Tibial nerve (tissue), 4 donors: ENCODE results near the gene DNAJB9. TPM values are rescaled to one million over a fixed set of nuclear protein-coding genes. Genes with fewer than 3 reads are reported as not detected.

Experiments
- DNase-seq, 2 donors: peaks; one replicate each; pipeline ENCODE4 v3.0.0-alpha.2; 2019; ENCODE audit warnings: low spot score in 2 of 2
- H3K27ac ChIP-seq, 4 donors: fragments of 200-600 bp; sonication (generic) in 3 of 4; one replicate each; pipeline ENCODE4 v1.5.1; 2017 to 2019; ENCODE audit warnings: mild to moderate bottlenecking in 1 of 4
- H3K27me3 ChIP-seq, 2 donors: fragments of 200-600 bp; sonication (generic) in 1 of 2; one replicate each; pipeline versions ENCODE4 v1.5.1 to v1.6.0; 2017 to 2019
- H3K36me3 ChIP-seq, 3 donors: fragments of 200-600 bp; sonication (generic); one replicate each; pipeline ENCODE4 v1.5.1; 2018 to 2019
- H3K4me1 ChIP-seq, 4 donors: fragments of 200-600 bp; sonication (generic) in 3 of 4; one replicate each; pipeline ENCODE4 v1.5.1; 2017 to 2019
- H3K4me3 ChIP-seq, 4 donors: fragments of 200-600 bp; sonication (generic) in 3 of 4; one replicate each; pipeline ENCODE4 v1.5.1; 2017 to 2019; ENCODE audit warnings: mild to moderate bottlenecking in 1 of 4, moderate library complexity in 1 of 4
- H3K9me3 ChIP-seq, 4 donors: fragments of 200-600 bp; sonication (generic) in 3 of 4; one replicate each; pipeline ENCODE4 v1.5.1; 2017 to 2019
- EP300 ChIP-seq, 2 donors: sonication (generic); formaldehyde crosslinking; IDR thresholded peaks; one replicate each; pipeline ENCODE4 v1.6.1; 2017; ENCODE audit warnings: antibody characterized with exemption in 2 of 2, mild to moderate bottlenecking in 1 of 2
- POLR2A ChIP-seq, 2 donors: fragments of 450-650 bp; IDR thresholded peaks; one replicate each; pipeline ENCODE4 v1.6.1; 2017; ENCODE audit warnings: antibody characterized with exemption in 2 of 2, mild to moderate bottlenecking in 2 of 2, moderate library complexity in 2 of 2
- WGBS, 2 donors: methylation state at CpG; one replicate each; pipeline ENCODE4 v1.1.5; 2018; 5-methylcytosine and 5-hydroxymethylcytosine counted together
- total RNA-seq, 4 donors: library from RNA; depleted of rRNA; stranded (reverse); fragments of >200 nt; gene quantifications; one replicate each; pipeline ENCODE4 v1.1.0, GENCODE V29; 2016
- TF ChIP-seq, protein P1 (sequence below), 5 experiments: fragments of 200-600 bp in 3 of 5; fragments of 450-650 bp in 2 of 5; sonication (generic) in 3 of 5; IDR thresholded peaks; one replicate each; pipeline ENCODE4 v1.5.1; 2016 to 2019; ENCODE audit warnings: antibody characterized with exemption in 5 of 5, mild to moderate bottlenecking in 3 of 5, moderate library complexity in 2 of 5

The DNAJB9 gene
- total RNA-seq, 4 donors from 2014 or later = 14.7 to 20.4 (median 16.9) TPM

- Histone ChIP-seq H3K9me3 (no peaks in the 10 kb centered on the region), H3K36me3 (no peaks in the 10 kb centered on the region), H3K4me1 (no peaks in the 10 kb centered on the region), H3K27me3 (no peaks in the 10 kb centered on the region), H3K27ac (no peak overlapping the region), H3K4me3 (no peak overlapping the region)
- 68 to 70% methylated on average over 7 of the region's 7 CpGs for WGBS, 2 donors
- TF ChIP-seq POLR2A (IDR thresholded peaks at IDR 0.05) (no peak), EP300 (IDR thresholded peaks at IDR 0.05) (no peak)
- TF ChIP-seq, protein P1, sequence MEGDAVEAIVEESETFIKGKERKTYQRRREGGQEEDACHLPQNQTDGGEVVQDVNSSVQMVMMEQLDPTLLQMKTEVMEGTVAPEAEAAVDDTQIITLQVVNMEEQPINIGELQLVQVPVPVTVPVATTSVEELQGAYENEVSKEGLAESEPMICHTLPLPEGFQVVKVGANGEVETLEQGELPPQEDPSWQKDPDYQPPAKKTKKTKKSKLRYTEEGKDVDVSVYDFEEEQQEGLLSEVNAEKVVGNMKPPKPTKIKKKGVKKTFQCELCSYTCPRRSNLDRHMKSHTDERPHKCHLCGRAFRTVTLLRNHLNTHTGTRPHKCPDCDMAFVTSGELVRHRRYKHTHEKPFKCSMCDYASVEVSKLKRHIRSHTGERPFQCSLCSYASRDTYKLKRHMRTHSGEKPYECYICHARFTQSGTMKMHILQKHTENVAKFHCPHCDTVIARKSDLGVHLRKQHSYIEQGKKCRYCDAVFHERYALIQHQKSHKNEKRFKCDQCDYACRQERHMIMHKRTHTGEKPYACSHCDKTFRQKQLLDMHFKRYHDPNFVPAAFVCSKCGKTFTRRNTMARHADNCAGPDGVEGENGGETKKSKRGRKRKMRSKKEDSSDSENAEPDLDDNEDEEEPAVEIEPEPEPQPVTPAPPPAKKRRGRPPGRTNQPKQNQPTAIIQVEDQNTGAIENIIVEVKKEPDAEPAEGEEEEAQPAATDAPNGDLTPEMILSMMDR (IDR thresholded peaks at IDR 0.05) = no peak
- DNase-seq = no peak
These were observed 36.0 kb downstream of the DNAJB9 start for GRCh38 chr7:108605559-108606201.

- Histone ChIP-seq H3K27me3 (no peaks in the 10 kb centered on the region), H3K36me3 (no peaks in the 10 kb centered on the region), H3K27ac (no peak overlapping the region), H3K4me1 (no peaks in the 10 kb centered on the region), H3K9me3 (no peaks in the 10 kb centered on the region), H3K4me3 (no peak overlapping the region)
- WGBS, 2 donors = 68% methylated on average over 2 of the region's 2 CpGs
- TF ChIP-seq POLR2A (IDR thresholded peaks at IDR 0.05) (no peak), EP300 (IDR thresholded peaks at IDR 0.05) (no peak)
- TF ChIP-seq, protein P1 (IDR thresholded peaks at IDR 0.05) = no peak
- no peak for DNase-seq
These were observed 40.0 kb downstream of the DNAJB9 start for GRCh38 chr7:108609643-108610042.

DNA sequence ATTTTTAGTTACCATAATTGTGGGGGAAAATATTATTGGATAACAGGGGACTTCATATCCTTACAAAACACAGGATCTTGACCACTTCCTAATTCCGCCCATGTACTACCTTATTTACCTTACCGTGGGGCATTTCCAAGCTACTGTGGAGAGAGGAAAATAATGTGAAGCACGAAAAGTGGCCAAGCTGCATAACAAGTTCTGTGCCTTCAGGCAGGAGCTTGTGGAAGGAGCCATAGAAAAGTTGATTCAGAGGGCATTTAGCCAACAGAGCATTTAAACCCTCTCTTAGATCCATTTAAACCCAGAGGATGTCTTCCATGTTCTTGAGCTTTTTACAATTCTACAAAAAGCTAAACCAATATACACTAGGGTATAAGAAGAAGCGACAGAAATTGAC is 41.6 kb downstream of the DNAJB9 start:
- H3K9me3 ChIP-seq = no peaks in the 10 kb centered on the region
- no peak for TF ChIP-seq POLR2A (IDR thresholded peaks at IDR 0.05)
- TF ChIP-seq EP300 (IDR thresholded peaks at IDR 0.05) = no peak
- TF ChIP-seq, protein P1 (IDR thresholded peaks at IDR 0.05) = no peak
- DNase-seq = no peak
- no peak overlapping the region for H3K4me3 ChIP-seq
- no peaks in the 10 kb centered on the region for H3K36me3 ChIP-seq
- H3K4me1 ChIP-seq = no peaks in the 10 kb centered on the region
- H3K27ac ChIP-seq = no peak overlapping the region
- H3K27me3 ChIP-seq = no peaks in the 10 kb centered on the region
- 71 to 82% methylated on average over 4 of the region's 4 CpGs for WGBS, 2 donors

- no peak for DNase-seq
- WGBS, 2 donors = 22 to 25% methylated on average over 5 of the region's 5 CpGs
- Histone ChIP-seq H3K9me3 (no peaks in the 10 kb centered on the region), H3K27me3 (no peaks in the 10 kb centered on the region), H3K4me1 (no peaks in the 10 kb centered on the region), H3K27ac (no peak overlapping the region), H3K36me3 (no peaks in the 10 kb centered on the region), H3K4me3 (no peak overlapping the region)
- no peak for TF ChIP-seq POLR2A (IDR thresholded peaks at IDR 0.05)
- TF ChIP-seq, protein P1 (IDR thresholded peaks at IDR 0.05) = peak; percentile 59 to 80 (median 65)
These were observed 43.7 kb downstream of the DNAJB9 start for GRCh38 chr7:108613147-108613948.

DNA sequence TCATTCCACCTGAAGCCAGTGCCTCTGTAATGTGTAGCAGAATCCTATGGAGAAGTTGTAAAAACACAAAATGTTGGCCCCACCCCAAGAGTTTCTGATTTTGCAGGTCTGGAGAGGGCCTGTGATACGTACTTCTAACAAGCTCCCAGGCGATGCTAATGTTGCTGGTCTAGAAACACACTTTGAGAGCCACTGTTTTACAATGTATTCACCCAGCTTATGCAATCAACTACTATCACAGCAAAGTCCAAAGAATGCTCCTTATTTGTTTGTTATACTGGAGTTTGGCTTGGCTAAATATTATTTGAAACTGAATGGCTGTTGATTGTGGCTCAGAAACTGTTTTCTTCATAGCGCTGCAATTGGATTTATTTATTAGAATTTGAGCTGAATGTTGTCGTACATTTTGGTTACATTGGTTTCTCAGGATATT is 44.3 kb downstream of the DNAJB9 start:
- Histone ChIP-seq H3K36me3 (no peaks in the 10 kb centered on the region), H3K4me3 (no peak overlapping the region), H3K27me3 (no peaks in the 10 kb centered on the region), H3K27ac (no peak overlapping the region), H3K9me3 (no peaks in the 10 kb centered on the region), H3K4me1 (no peaks in the 10 kb centered on the region)
- WGBS, 2 donors = 84 to 88% methylated on average over 4 of the region's 4 CpGs
- DNase-seq = no peak
- TF ChIP-seq, protein P1 (IDR thresholded peaks at IDR 0.05) = no peak
- TF ChIP-seq EP300 (IDR thresholded peaks at IDR 0.05) = no peak
- TF ChIP-seq POLR2A (IDR thresholded peaks at IDR 0.05) = no peak
